Right ventricle myocardium inferior (tissue), 1 donor: ENCODE measurements around the gene POLR3GL. TPM values are rescaled to one million over a fixed set of nuclear protein-coding genes. Genes with fewer than 3 reads are reported as not detected.
A peak's percentile ranks its signal among the peaks of the same experiment; 100 is the strongest.

Source experiments
- ATAC-seq: fragments of 200-7000 bp; cut with Tn5 transposase; one replicate; pipeline ENCODE4 v1.9.1; 2020; ENCODE audit warnings: mild to moderate bottlenecking, moderate library complexity
- DNase-seq: peaks from one replicate; pipeline ENCODE4 v3.0.0; 2021; ENCODE audit errors: missing footprints
- intact Hi-C: fragments of 100-400 bp; cut with DNase I; formaldehyde crosslinking; loops from one replicate; pipeline ENCODE4 v1.11.0; 2022
- total RNA-seq: library from RNA; stranded (reverse); fragmentation: NEBNext Ultra II Directional; extraction: Animal tissue kit (Norgen Biotek cat#: 25700); gene quantifications from one replicate; pipeline ENCODE4 v1.2.1, GENCODE V29; 2021
- donor health status: DM: no; HTN: yes; CAD: no; lungs with severe emphysema.

The POLR3GL gene
- total RNA-seq, 1 donor from 2014 or later: 49.1 TPM

DNA sequence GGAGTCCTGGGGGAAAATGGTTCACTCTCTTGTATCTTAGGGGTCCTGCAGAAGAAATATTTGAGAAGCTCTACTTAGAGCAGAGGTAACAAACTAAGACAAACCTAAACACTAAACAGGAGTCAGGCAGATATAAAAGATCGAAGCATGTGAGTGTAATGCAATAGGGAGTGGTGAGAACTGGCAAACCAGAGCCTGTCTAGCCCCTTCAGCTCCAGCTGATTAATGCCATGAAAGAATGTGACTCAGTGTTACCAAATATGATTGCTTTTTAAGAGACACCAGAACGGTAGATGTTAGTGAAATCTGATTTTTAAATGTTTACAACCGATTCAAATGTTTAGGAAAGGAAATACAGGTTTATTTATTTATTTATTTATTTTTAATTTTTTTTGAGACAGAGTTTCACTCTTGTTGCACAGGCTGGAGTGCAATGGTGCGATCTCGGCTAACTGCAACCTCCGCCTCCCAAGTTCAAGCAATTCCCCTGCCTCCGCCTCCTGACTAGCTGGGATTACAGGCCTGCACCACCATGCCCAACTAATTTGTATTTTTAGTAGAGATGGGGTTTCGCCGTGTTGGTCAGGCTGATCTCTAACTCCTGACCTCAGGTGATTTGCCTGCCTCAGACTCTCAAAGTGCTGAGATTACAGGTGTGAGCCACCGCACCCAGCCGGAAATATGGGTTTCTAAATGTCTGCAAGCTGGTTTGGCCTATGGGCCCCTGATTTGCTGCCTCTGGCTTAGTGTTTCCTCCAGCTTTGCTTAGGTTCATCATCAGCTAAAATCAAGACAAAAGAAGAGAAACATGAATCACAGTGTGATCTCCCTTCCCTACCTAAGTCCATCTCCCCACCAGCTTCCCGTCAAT lies 19.7 kb downstream of the POLR3GL start:
- DNase-seq: no peak
- no peak for ATAC-seq
- intact Hi-C loops: no loop called here

DNA sequence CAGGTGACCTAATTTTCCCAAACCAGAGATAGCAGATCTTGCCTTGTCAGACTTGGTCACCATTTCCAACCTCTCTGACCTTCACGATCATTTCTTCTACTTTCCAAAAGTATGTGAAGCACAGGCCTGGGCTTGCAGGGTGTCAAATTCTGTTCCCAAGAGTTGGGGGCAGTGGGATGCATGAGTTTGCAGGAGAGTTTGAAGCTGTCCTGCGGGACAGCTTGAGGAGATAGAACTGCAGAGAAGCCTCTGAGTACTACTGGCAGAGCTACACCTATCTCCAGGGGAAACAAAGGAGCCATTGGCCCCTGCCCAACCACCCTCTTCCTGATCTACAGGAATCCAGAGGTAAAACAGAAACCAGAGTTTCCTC lies 20.6 kb downstream of the POLR3GL start:
- DNase-seq: no peak
- ATAC-seq: no peak
- intact Hi-C loops: no loop called here

- intact Hi-C loops: loop anchor here (1.0 kb wide), 1 partner anchor 9 kb away; no protein-coding TSS in a partner anchor
- ATAC-seq: peak; percentile 45
- peak; percentile 83 for DNase-seq
These were observed 21.3 kb downstream of the POLR3GL start for GRCh38 chr1:145985502-145986439.

- ATAC-seq (no peak), DNase-seq (no peak)
- intact Hi-C loops: loop anchor here (1.0 kb wide), 1 partner anchor 8 kb away; no protein-coding TSS in a partner anchor
These were observed 22.1 kb downstream of the POLR3GL start for GRCh38 chr1:145986551-145986950.

DNA sequence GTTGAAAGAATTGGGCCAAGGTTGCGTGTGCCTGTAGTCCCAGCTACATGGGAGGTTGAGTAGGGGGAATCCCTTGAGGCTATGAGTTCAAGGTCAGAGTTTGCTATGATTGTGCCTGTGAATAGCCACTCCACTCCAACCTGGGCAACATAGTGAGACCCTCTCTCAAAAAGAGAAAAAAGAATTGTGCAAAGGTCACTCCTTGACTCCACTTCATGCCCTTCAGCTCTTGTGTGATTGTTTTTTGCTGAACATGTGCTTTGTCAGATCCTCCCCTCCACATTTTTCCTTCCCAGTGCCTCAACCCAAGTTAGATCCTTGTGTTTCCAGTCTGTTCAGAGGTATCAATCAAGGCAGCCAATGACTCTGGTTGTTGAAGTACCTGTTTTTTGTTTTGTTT lies 23.4 kb downstream of the POLR3GL start:
- DNase-seq: no peak
- intact Hi-C loops: no loop called here

DNA sequence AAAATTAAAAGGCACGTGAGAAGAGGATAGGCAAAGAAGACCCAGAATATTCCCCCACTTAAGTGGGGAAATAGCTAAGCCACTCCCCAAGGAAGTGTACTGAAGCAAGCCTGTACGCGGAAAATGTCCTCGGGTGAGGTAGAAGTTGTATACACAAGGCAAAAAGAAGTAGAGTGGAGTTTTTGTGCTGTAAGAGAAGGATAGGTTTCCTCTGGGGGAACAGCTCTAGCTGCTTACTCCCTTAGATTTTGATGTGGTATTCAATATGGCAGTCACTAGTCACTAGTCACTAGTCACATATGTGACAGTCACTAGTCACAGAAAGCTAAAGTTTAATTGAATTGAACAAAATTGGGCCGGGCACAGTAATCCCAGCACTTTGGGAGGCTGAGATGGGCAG lies 24.3 kb downstream of the POLR3GL start:
- intact Hi-C loops: no loop called here
- no peak for DNase-seq
- no peak for ATAC-seq

More for the DNA sequence above, 23.4 kb downstream of the POLR3GL start:
- ATAC-seq: no peak

GRCh38 chr1:145990249-145990855 lies 25.9 kb downstream of the POLR3GL start:
- intact Hi-C loops: no loop called here
- ATAC-seq: peak; percentile 18
- DNase-seq: no peak

DNA sequence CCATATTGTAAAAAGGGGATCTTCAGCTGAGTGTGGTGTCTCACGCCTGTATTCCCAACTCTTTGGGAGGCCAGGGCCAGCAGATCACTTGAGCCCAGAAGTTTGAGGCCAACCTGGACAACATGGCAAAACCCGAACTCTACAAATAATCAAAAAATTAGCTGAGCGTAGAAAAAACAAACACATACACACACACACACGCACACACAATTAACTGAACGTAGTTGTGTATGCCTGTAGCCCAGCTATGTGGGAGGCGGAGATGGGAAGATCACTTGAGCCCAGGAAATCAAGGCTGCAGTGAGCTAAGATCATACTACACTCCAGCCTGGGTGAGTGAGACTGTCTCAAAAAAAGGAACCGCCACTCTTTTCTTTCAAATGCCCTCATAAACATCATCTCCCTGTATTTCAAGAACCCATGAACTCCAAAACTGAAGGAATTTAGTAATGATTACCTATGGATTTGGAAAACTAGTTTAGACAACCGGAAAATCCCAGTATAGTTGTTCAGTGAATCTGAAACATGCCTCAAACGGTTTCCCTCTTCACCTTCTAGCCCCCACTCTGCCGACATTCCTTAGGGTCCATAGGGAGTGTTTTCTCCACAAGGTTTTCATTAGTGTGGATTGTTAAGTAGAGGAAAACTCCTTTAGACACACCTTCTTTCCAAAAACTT lies 27.4 kb downstream of the POLR3GL start:
- ATAC-seq: peak; percentile 28
- no peak for DNase-seq
- intact Hi-C loops: no loop called here

- intact Hi-C loops: no loop called here
- DNase-seq (no peak), ATAC-seq (no peak)
These were observed 28.0 kb downstream of the POLR3GL start for GRCh38 chr1:145992502-145992936.

GRCh38 chr1:145992958-145993617 lies 28.6 kb downstream of the POLR3GL start:
- ATAC-seq (no peak), DNase-seq (no peak)
- intact Hi-C loops: no loop called here

GRCh38 chr1:145993618-145994390 lies 29.3 kb downstream of the POLR3GL start:
- no peak for DNase-seq
- intact Hi-C loops: loop anchor here (1.0 kb wide), 1 partner anchor 8 kb away; no protein-coding TSS in a partner anchor
- ATAC-seq: no peak

- intact Hi-C loops: loop anchor here (1.0 kb wide), 1 partner anchor 8 kb away; no protein-coding TSS in a partner anchor
- ATAC-seq (no peak), DNase-seq (no peak)
These were observed 30.1 kb downstream of the POLR3GL start for GRCh38 chr1:145994391-145995120.

DNA sequence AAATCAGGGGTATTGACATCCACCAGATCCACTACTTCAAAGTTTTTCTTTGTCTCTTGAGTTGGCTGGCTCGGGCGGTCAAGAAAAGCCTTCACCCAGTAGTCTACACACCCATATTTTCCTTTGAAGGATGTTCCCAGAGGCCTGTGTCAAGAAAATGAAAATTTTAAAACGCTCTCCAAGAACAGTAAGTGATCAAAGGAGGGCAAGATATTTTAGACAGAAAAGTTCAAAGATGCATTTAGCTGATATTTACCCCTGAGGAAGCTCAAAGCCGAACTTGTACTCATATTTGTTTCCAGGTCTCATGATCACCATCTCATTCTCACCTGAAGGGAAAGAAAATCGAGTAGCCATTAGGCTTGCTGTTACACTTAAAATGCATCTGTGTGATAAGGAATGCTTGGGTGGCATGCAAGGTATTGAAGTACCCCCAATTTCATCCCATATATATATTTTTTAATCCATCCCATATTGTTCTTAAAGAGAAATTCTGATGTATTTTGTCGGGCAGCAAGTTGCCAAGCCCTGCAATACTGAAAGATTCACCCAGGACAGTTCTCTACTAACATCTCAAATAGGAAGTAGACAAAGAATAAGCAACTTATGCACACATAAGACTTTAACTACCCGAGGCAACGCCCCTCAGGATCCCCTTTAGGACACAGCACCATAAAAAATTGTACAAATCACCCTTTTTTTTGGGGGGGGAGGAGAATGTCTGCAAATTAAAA lies 30.8 kb downstream of the POLR3GL start:
- ATAC-seq: no peak
- intact Hi-C loops: no loop called here

GRCh38 chr1:145995964-145996432 lies 31.5 kb downstream of the POLR3GL start:
- intact Hi-C loops: no loop called here
- no peak for DNase-seq
- no peak for ATAC-seq

More for the DNA sequence above, 30.8 kb downstream of the POLR3GL start:
- DNase-seq: no peak

DNA sequence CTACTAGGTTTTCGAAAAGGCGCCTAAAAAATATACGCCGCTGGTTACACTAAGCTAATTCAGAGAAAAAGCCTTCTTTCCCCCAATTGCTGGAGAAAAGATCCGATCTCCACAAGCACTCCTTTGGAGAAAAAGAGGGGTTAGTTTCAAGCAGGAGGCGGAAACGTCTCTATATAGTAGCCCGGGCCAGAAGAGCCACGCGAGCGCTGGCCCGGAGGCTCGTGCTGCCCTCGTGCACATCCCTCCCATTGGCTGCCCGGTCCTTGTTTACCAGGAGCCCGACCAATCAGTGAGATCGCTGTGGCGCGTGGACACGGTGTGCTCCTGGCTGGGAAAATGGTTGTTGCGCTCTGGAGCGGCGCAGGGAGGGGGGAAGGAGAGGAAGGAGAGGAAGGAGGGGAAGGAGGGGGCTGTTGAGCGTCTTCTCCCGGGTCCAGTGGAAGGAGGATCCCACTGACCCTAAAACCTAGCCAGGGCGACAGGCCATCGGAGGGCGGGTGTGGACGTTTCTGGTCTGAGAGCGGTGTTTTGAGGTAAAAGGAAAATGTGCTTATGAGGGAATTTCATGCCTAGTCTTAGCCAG lies 32.0 kb downstream of the POLR3GL start, which contains the start of gene TXNIP:
Gene TXNIP, minus strand, starts transcription at position 147 of the 583 bp plus-strand sequence. CDS start 313 bp downstream, outside the sequence.
- DNase-seq: peak; percentile 100
- intact Hi-C loops: no loop called here
- ATAC-seq: peak; percentile 87
